GM18526 (cell line): ENCODE measurements around the gene MARVELD3.

Source experiments
- POLR2A ChIP-seq: IDR thresholded peaks from 3 replicates; pipeline ENCODE4 v1.6.1; 2011; ENCODE audit not compliant: insufficient read length; ENCODE audit errors: extremely low read depth

MARVELD3 gene

DNA sequence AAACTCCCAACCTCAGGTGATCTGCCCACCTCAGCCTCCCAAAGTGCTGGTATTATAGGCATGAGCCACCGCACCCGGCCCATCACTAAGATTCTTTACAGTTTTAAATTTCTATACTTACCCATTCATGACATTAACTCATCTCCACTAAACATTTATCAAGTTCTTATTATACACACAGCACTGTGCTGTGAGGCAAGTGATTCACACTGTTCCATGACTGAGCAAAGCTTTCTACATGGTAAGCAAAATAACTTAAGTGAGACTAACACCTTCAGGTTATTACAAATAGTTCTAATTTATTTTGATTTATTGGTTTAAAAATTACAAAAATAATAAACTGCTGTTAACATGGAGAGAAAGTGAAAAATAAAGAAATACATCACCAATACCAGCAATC lies 33.5 kb downstream of the MARVELD3 start:
- TF ChIP-seq POLR2A = no peak

DNA sequence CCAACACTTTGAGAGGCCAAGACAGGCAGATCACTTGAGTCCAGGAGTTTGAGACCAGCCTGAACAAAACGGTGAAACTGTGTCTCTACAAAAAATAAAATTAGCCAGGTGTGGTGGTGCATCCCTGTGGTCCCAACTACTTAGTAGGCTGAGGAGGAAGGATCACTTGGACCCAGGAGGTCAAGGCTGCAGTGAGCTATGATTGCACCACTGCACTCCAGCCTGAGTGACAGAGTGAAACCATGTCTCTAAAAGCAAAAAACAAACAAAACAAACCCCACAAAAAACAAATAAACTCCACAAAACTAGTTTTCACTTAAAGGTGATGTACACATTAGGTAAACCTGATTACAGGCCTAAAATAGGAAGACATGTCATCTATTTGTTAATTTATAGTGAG lies 40.3 kb downstream of the MARVELD3 start:
- no peak for TF ChIP-seq POLR2A

DNA sequence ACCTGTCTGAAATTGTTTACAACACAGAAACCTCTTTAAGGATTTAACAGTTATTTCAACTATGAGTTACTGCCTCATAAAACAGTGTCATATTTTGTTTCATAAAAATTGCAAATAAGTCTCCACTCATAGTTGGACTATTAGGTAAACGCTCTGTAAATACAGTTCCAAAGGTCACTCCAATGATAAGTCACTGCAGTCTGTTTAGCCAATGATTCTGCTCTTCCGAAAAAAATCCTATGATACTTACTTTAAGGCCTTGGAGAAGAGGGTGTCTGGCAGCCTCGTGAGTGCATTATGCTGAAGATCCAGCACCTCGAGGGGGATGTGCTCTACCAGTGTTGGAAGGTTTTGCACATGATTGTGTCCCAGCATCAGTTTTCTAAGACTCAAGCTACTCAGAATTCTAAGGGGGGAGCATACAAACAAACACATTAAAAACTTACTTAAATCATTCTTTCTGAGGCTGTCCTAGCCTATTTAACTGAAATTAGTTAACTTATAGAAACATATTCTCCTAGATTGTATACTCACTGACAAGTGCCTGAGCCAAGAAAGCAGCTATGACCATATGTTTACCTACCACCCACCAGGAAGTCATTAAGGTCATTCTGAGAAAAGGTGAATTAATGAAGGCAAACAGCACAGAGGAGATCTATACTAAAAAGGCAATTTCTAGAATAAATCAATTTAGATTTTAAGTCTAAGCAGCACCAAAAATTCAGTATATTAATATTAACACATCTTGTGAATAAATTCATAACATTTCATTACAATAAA lies 41.1 kb downstream of the MARVELD3 start:
- no peak for TF ChIP-seq POLR2A

DNA sequence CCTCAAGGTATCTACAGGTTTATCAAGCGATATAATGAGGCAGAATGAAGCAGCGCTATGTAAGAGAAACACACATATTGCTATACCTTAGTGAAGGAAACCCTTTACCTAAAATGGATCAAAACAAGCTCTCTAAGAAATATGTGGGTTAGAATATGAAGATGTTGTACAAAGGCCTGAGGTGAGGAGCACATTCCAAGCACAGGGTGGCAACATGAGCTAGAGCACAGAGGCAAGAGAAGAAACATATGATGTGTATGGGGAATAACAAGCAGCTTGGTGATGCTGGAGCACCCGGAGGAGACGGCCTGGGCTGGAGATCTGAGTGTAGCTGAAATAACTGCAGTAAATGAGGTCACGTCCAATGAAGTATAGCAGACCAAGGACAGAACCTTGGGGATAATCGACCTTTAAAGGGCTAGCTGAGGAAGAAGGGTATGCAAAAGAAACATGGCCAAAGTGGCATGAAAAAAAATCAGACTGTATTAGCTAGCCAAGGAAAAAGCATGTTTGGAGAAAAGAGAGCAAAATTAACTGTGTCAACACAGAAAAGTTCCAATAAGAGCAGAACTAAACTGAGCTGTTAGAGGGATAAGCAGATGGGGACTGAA lies 44.0 kb downstream of the MARVELD3 start:
- no peak for TF ChIP-seq POLR2A

DNA sequence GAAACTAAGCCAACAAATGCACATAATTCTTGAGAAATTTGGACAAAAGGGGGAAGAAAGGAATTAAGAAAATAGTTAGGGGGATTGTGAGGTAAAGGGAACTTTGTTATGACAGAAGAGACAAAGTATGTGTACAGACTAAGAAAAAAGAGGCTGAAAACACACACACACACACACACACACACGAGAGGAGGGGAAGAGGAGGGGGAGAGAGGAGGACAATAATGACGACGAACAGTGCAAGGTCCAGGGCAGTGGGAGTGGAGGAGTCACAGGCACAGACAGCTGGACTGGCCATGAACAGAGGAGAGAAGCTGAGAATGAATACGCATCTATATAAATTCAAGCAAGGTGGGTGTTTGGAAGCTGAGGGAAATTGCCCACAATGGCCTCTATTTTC lies 44.6 kb downstream of the MARVELD3 start:
- no peak for TF ChIP-seq POLR2A

DNA sequence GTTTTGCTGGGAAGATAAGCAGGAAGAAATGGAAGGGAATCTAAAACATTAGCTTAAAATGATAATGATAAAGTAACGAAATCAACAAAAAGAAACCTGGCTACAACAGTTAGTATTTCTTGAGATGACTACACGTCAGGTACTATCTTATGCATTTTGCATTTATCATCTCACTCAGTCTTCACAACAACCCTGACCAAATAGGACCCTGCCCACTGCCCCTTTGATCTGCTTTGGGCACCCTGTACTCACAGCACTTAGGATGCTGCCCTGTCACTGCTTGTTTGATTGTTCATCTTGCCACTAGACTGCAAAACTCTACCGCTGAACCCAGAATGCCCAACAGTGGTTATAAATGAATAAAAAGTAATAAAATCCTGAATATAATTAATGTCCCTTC lies 45.2 kb downstream of the MARVELD3 start:
- TF ChIP-seq POLR2A = no peak

DNA sequence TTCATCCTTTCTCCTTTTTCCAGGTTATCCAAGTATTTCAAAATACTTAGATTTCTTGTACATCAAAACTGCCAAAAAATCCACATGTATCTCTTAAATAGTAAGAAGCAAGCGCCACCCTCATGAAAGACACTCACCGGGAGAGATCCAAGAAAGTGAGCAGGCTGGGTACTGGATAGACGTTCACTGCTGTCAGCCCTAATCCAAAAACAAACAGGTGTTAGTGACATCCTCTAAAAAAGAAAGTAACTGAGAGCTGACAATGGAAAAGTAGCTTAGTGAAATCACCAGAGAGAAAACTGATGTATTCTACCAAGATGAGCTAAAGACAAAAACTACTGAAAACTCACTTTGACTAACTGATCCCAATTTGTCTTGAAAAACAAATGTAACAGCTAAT lies 46.1 kb downstream of the MARVELD3 start:
- no peak for TF ChIP-seq POLR2A

DNA sequence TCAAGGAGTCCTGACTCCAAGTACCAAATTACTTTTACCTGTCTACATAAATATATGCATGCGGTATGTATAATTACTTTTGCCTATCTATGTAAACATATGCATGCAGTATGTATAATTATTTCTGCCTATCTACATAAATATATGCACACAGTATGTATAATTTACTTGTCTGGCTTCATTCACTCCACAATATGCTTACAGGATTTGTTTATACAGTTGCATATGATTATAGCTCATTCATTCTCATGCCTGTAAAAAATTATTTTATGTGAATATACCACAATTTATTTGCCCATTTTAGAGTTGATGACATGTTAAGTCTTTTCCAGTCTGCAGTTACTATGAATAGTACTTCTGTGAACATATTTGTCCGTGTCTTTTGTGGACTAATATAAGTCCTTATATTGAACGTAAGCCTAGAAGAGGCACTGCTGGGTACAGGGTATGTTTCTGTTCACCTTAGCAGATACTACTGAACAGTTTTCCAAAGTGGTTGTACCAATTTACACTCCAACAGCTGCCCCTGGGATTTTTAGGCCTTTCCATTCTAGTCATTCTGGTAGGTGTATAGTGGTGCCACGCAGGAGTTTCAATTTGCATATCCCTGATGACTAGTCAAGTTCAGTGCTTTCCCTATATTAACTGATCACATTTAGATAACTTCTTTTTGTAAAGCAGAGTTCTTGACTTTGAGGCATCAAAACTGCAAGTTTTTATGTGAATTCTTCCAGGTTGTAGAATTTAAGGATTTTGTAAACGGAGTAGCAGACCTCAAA lies 47.0 kb downstream of the MARVELD3 start:
- TF ChIP-seq POLR2A = no peak

DNA sequence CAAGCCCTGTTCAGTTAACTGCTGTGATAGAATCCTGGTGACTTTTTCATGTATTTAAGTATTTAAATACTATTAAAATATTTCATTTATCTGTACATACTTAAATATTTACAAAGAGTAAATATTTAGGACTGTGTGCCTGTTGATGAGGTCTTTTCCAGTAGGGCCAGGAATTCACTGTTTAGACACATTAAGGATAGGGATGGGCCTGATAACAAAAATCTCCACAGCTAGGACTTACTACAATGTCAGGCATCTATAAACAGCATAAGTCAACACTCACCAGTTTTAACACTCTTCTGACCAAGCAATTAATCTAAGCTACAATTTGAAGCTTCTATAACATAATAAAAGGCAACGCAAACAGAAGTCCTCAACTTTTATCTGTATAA lies 47.6 kb downstream of the MARVELD3 start:
- TF ChIP-seq POLR2A = no peak

DNA sequence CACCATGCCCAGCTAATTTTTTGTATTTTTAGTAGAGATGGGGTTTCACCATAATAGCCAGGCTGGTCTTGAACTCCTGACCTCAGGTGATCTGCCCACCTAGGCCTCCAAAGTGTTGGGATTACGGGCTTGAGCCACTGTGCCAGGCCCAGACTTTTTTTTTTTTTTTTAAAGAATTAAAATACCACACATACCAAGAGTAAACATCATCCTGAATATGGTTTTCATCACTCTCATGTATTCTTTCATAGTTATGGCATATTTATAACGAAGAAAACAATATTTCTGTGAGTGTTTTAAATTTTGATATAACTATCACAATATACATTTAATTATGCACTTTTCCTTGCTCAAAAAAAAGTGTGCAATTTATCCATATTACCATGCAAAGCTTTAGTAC lies 48.2 kb downstream of the MARVELD3 start:
- TF ChIP-seq POLR2A = no peak

DNA sequence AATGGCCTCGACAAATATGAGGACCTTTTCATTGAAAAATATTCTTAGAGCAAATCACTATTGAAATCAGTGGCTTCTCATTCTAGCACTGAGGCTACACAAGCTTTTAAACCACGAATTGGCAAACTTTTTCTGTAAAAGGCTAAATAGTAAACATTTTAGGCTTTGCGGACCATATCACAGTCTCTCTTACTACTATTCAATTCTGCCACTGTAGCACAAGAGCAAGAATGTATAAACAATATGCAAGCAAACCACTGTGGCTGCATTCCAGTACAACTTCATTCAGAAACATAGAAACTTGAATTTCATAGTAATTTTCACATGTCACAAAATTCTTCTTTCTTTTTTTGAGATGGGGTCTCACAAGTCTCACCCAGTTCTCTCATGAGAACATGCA lies 49.4 kb downstream of the MARVELD3 start:
- TF ChIP-seq POLR2A = no peak

DNA sequence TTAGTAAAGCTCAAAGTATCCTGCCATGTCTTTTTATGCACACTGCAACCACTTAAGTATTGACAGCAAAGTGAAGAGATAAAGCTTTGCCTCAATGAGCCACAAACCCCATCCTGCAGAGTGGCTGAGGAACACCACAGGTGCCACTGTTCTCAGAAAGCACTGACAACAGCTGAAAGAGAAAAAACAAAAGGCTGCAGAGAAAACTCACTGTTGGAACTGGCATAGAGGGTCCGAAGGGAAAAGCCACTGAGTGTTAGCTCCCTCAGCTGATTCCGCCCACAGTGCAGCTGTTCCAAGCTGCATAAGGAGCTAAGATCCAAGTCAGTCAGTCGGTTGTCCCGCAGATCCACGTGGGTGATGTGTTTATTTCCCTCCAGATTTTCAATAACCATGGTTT lies 50.3 kb downstream of the MARVELD3 start:
- no peak for TF ChIP-seq POLR2A

DNA sequence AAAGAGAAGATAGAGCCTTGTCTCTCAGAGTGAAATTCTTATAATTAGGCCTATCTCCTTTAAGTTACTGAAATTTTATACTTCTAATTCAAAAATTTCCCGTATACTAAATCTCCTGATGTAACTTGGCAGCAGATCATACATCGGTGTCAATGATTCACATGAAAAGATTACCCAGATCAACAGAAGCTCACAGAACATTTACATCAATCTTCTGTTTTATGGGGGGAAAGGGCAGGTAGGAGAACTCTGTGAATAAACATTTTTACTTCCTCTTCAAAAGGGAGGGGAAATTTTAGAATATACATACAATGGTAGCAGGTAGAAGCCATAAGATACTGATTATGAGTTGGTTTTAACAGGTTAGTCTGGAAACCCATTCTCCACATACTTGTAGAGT lies 55.4 kb downstream of the MARVELD3 start:
- no peak for TF ChIP-seq POLR2A
